HepG2 (cell line): ENCODE results near the gene UGP2. TPM values are rescaled to one million over a fixed set of nuclear protein-coding genes. Genes with fewer than 3 reads are reported as not detected.

Experiments used
- AKAP8 ChIP-seq: sonication (generic); formaldehyde crosslinking; IDR thresholded peaks from 2 replicates; pipeline ENCODE4 v1.5.1; 2020; ENCODE audit warnings: mild to moderate bottlenecking, missing genetic modification reagents
- ARID2 ChIP-seq: sonication (generic); formaldehyde crosslinking; IDR thresholded peaks from 2 replicates; pipeline ENCODE4 v1.8.1; 2022; ENCODE audit warnings: mild to moderate bottlenecking, missing genetic modification reagents, borderline replicate concordance
- CENPT ChIP-seq: sonication (generic); formaldehyde crosslinking; IDR thresholded peaks from 2 replicates; pipeline ENCODE4 v1.8.0; 2022; ENCODE audit warnings: low read depth, mild to moderate bottlenecking, moderate library complexity, missing genetic modification reagents
- HDAC6 ChIP-seq: fragments of 200-600 bp; sonication (generic); IDR thresholded peaks from 2 replicates; pipeline ENCODE4 v1.7.0; 2017; ENCODE audit warnings: mild to moderate bottlenecking, antibody characterized with exemption, low read length, low read depth
- ISX ChIP-seq: sonication (generic); formaldehyde crosslinking; conservative IDR thresholded peaks from 2 replicates; pipeline ENCODE4 v1.5.0; 2020; ENCODE audit warnings: missing genetic modification reagents
- MED8 ChIP-seq: sonication (generic); formaldehyde crosslinking; IDR thresholded peaks from 2 replicates; pipeline ENCODE4 v1.8.1; 2023; ENCODE audit warnings: mild to moderate bottlenecking, missing genetic modification reagents; ENCODE audit not compliant: insufficient replicate concordance
- MLLT10 ChIP-seq: sonication (generic); formaldehyde crosslinking; IDR thresholded peaks from 2 replicates; pipeline ENCODE4 v1.4.0; 2020; ENCODE audit warnings: missing genetic modification reagents
- MXD1 ChIP-seq: sonication (generic); formaldehyde crosslinking; IDR thresholded peaks from 2 replicates; pipeline ENCODE4 v1.4.0; 2020; ENCODE audit warnings: mild to moderate bottlenecking, missing genetic modification reagents
- NFKB2 ChIP-seq: sonication (generic); formaldehyde crosslinking; IDR thresholded peaks from 2 replicates; pipeline ENCODE4 v1.4.0; 2020; ENCODE audit warnings: missing genetic modification reagents, borderline replicate concordance
- PHF8 ChIP-seq: sonication (generic); formaldehyde crosslinking; IDR thresholded peaks from 2 replicates; pipeline ENCODE4 v1.5.0; 2020; ENCODE audit warnings: missing genetic modification reagents
- PRPF4 ChIP-seq: fragments of 200-400 bp; formaldehyde crosslinking; IDR thresholded peaks from 2 replicates; pipeline ENCODE4 v1.6.1; 2016; ENCODE audit warnings: low read length, low read depth; ENCODE audit not compliant: poor library complexity, severe bottlenecking
- RARA ChIP-seq: IDR thresholded peaks from 2 replicates; pipeline ENCODE4 v1.6.1; 2016; ENCODE audit warnings: missing genetic modification reagents, missing compliant biosample characterization
- SAP130 ChIP-seq: IDR thresholded peaks from 2 replicates; pipeline ENCODE4 v1.6.1; 2016; ENCODE audit warnings: low read depth
- SPEN ChIP-seq: sonication (generic); formaldehyde crosslinking; IDR thresholded peaks from 2 replicates; pipeline ENCODE4 v1.5.1; 2020; ENCODE audit warnings: low read depth, mild to moderate bottlenecking, missing genetic modification reagents
- TOPORS ChIP-seq: sonication (generic); formaldehyde crosslinking; IDR thresholded peaks from 2 replicates; pipeline ENCODE4 v1.8.0; 2023; ENCODE audit warnings: mild to moderate bottlenecking, missing genetic modification reagents
- TSC22D2 ChIP-seq: sonication (generic); formaldehyde crosslinking; IDR thresholded peaks from 2 replicates; pipeline ENCODE4 v1.5.1; 2020; ENCODE audit warnings: missing genetic modification reagents, mild to moderate bottlenecking, borderline replicate concordance
- UBTF ChIP-seq: sonication (generic); formaldehyde crosslinking; IDR thresholded peaks from 2 replicates; pipeline ENCODE4 v1.4.0; 2020; ENCODE audit warnings: mild to moderate bottlenecking, missing genetic modification reagents
- XBP1 ChIP-seq: sonication (generic); formaldehyde crosslinking; IDR thresholded peaks from 2 replicates; pipeline ENCODE4 v1.5.0; 2020; ENCODE audit warnings: missing genetic modification reagents
- ZBTB37 ChIP-seq: sonication (generic); formaldehyde crosslinking; IDR thresholded peaks from 2 replicates; pipeline ENCODE4 v1.4.0; 2020; ENCODE audit warnings: mild to moderate bottlenecking, missing genetic modification reagents
- ZFP91 ChIP-seq: sonication (generic); formaldehyde crosslinking; IDR thresholded peaks from 2 replicates; pipeline ENCODE4 v1.9.0; 2022; ENCODE audit warnings: missing genetic modification reagents, mild to moderate bottlenecking, borderline replicate concordance
- ZNF432 ChIP-seq: sonication (generic); formaldehyde crosslinking; IDR thresholded peaks from 2 replicates; pipeline ENCODE4 v1.5.0; 2020; ENCODE audit warnings: missing genetic modification reagents, mild to moderate bottlenecking, borderline replicate concordance
- ZNF44 ChIP-seq: sonication (generic); formaldehyde crosslinking; IDR thresholded peaks from 2 replicates; pipeline ENCODE4 v1.5.1; 2020; ENCODE audit warnings: mild to moderate bottlenecking, missing genetic modification reagents
- ZNF572 ChIP-seq: sonication (generic); formaldehyde crosslinking; IDR thresholded peaks from 2 replicates; pipeline ENCODE4 v1.5.1; 2020; ENCODE audit warnings: mild to moderate bottlenecking, missing genetic modification reagents
- ZNF589 ChIP-seq: sonication (generic); formaldehyde crosslinking; conservative IDR thresholded peaks from 2 replicates; pipeline ENCODE4 v1.8.0; 2022; ENCODE audit warnings: mild to moderate bottlenecking, moderate library complexity, missing genetic modification reagents
- ZNF710 ChIP-seq: sonication (generic); formaldehyde crosslinking; IDR thresholded peaks from 2 replicates; pipeline ENCODE4 v1.5.0; 2020; ENCODE audit warnings: mild to moderate bottlenecking, missing genetic modification reagents, borderline replicate concordance
- polyA plus RNA-seq, 8 experiments: library from polyadenylated mRNA; depleted of rRNA in 3 of 8; stranded (reverse) in 7 of 8; unstranded in 1 of 8; fragments of >200 nt; fragmentation: Illumina TruSeq in 4 of 8; extraction: Trizol in 4 of 8; gene quantifications; 2 replicates each; pipeline versions ENCODE4 v1.2.1 to v1.2.3, GENCODE V29; 2011 to 2016; ENCODE audit warnings: low read depth in 4 of 8, missing spikeins in 1 of 8, mixed read lengths in 1 of 8; ENCODE audit not compliant: insufficient read depth in 1 of 8
- total RNA-seq, 5 experiments: library from RNA; depleted of rRNA; stranded (reverse); fragments of >200 nt; fragmentation: Illumina TruSeq; extraction: Trizol; gene quantifications; 2 replicates each; pipeline ENCODE4 v1.2.3, GENCODE V29; 2016; ENCODE audit warnings: low read depth in 1 of 5

UGP2 gene
- total and polyA plus RNA-seq, 2 of the 13 experiments (the other 11 are each of a cell fraction or from before 2014, with no cell fraction given), result 96.0 to 134 TPM

- TF ChIP-seq ZFP91 (CRISPR knock-in tag) (no peak), ZNF572 (CRISPR knock-in tag) (no peak), MXD1 (no peak), HDAC6 (no peak), CENPT (CRISPR knock-in tag) (no peak), ZNF432 (CRISPR knock-in tag) (no peak), ZNF589 (CRISPR knock-in tag) (no peak), SAP130 (CRISPR knock-in tag) (peak; percentile 77), ISX (no peak), SPEN (CRISPR knock-in tag) (no peak), ZNF710 (CRISPR knock-in tag) (no peak; the same call in 1 of the 2 replicates), AKAP8 (CRISPR knock-in tag) (no peak), TOPORS (CRISPR knock-in tag) (no peak), NFKB2 (no peak), ARID2 (CRISPR knock-in tag) (no peak), ZNF44 (CRISPR knock-in tag) (no peak), RARA (CRISPR knock-in tag) (peak; percentile 85), UBTF (no peak), XBP1 (CRISPR knock-in tag) (no peak), TSC22D2 (CRISPR knock-in tag) (no peak), MED8 (no peak), ZBTB37 (CRISPR knock-in tag) (no peak), MLLT10 (CRISPR knock-in tag) (no peak), PHF8 (CRISPR knock-in tag) (no peak), PRPF4 (no peak)
Observed at GRCh38 chr2:63827749-63828148, 13.9 kb upstream of the UGP2 start (continued).
